Measurements from ENCODE around the gene TMEM116. TPM values are rescaled to one million over a fixed set of nuclear protein-coding genes. Genes with fewer than 3 reads are reported as not detected.
"Not testable (repeated sequence)": the region's sequence is repeated elsewhere in the genome, so short reads cannot be mapped to it uniquely, and the experiment has no call there.

Gene TMEM116
- total and polyA plus RNA-seq, 5 donors: 9.3 to 24.1 (median 17.1) TPM

GRCh38 chr12:111975161-111975931, 37.6 kb downstream of the TMEM116 start:
- no peak overlapping the region for H3K4me3 ChIP-seq (ENCODE audit: low read length)
- H3K27ac ChIP-seq (ENCODE audit: low read length): no peak overlapping the region
- H3K4me1 ChIP-seq (ENCODE audit: control insufficient read depth, insufficient read depth, low read length): no peaks in the 10 kb centered on the region
- H3K9me3 ChIP-seq (ENCODE audit: control insufficient read depth, low read length): no peaks in the 10 kb centered on the region
- no peaks in the 10 kb centered on the region for H3K27me3 ChIP-seq (ENCODE audit: control insufficient read depth, insufficient read depth)
- intact Hi-C loops (cut with DNase I): no loop called here
- DNase-seq (no peak), ATAC-seq (no peak)
- WGBS: 81% methylated on average over 5 of the region's 5 CpGs

GRCh38 chr12:111971800-111972199, 41.2 kb downstream of the TMEM116 start:
- Histone ChIP-seq H3K4me3 (ENCODE audit: low read length) (no peak overlapping the region), H3K27ac (ENCODE audit: low read length) (no peak overlapping the region), H3K9me3 (ENCODE audit: control insufficient read depth, low read length) (no peaks in the 10 kb centered on the region), H3K27me3 (ENCODE audit: control insufficient read depth, insufficient read depth) (no peaks in the 10 kb centered on the region), H3K4me1 (ENCODE audit: control insufficient read depth, insufficient read depth, low read length) (no peaks in the 10 kb centered on the region)
- no peak for ATAC-seq
- DNase-seq: no peak
- intact Hi-C loops (cut with DNase I): no loop called here

GRCh38 chr12:111964935-111965334, 48.0 kb downstream of the TMEM116 start:
- intact Hi-C loops (cut with DNase I): no loop called here
- Histone ChIP-seq H3K9me3 (ENCODE audit: control insufficient read depth, low read length) (no peaks in the 10 kb centered on the region), H3K27me3 (ENCODE audit: control insufficient read depth, insufficient read depth) (no peaks in the 10 kb centered on the region), H3K4me3 (ENCODE audit: low read length) (no peak overlapping the region), H3K4me1 (ENCODE audit: control insufficient read depth, insufficient read depth, low read length) (no peaks in the 10 kb centered on the region), H3K27ac (ENCODE audit: low read length) (no peak overlapping the region)
- ATAC-seq (no peak), DNase-seq (no peak)
- WGBS: 97% methylated on average over 1 of the region's 1 CpG

- H3K4me3 ChIP-seq (ENCODE audit: low read length); H3K27me3 ChIP-seq (ENCODE audit: control insufficient read depth, insufficient read depth); H3K27ac ChIP-seq (ENCODE audit: low read length); H3K4me1 ChIP-seq (ENCODE audit: control insufficient read depth, insufficient read depth, low read length); H3K9me3 ChIP-seq (ENCODE audit: control insufficient read depth, low read length); intact Hi-C loops (cut with DNase I); DNase-seq; ATAC-seq: not testable (repeated sequence)
- WGBS: 93% methylated on average over 2 of the region's 2 CpGs
These were observed 53.4 kb downstream of the TMEM116 start for GRCh38 chr12:111959518-111959917.

DNA sequence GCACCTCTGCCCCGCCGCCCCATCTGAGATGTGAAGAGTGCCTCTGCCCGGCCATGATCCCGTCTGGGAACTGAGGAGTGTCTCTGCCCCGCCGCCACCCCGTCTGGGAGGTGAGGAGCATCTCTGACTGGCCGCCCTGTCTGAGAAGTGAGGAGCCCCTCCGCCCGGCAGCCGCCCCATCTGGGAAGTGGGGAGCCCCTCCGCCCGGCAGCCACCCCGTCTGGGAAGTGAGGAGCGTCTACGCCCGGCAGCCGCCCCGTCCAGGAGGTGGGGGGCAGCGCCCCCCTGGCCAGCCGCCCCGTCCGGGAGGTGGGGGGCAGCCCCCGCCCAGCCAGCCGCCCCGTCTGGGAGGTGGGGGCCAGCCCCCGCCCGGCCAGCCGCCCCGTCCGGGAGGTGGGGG, 55.7 kb downstream of the TMEM116 start:
- peak in 1 of 3 donors; percentile 64 for DNase-seq
- H3K4me1 ChIP-seq (ENCODE audit: control insufficient read depth, insufficient read depth, low read length); intact Hi-C loops (cut with DNase I); ATAC-seq; H3K9me3 ChIP-seq (ENCODE audit: control insufficient read depth, low read length); H3K27ac ChIP-seq (ENCODE audit: low read length); H3K4me3 ChIP-seq (ENCODE audit: low read length); H3K27me3 ChIP-seq (ENCODE audit: control insufficient read depth, insufficient read depth): not testable (repeated sequence)
- WGBS: 98% methylated on average over 31 of the region's 31 CpGs

DNA sequence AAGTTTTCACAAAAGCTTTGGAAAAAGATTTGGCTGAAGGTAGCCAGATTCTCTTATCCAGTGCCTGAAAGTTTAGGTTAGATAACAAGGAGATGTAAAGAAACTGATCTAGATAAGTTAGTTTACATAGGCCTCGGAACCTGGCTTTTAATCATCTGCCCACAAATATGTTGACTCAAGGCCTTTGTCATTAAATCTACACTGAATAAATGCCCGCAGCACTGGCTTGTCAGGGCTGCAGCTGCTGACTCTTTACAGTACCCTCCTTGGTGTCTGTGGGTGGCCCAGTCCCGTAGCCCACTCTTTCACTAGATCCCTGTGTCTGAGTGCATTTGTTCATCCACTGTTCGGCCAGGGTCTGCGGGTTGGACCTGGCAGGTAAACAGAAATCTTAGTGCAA, 58.0 kb downstream of the TMEM116 start:
- DNase-seq (no peak), ATAC-seq (no peak)
- intact Hi-C loops (cut with DNase I): no loop called here
- H3K9me3 ChIP-seq (ENCODE audit: control insufficient read depth, low read length): no peaks in the 10 kb centered on the region
- no peaks in the 10 kb centered on the region for H3K27me3 ChIP-seq (ENCODE audit: control insufficient read depth, insufficient read depth)
- no peak overlapping the region for H3K4me3 ChIP-seq (ENCODE audit: low read length)
- no peaks in the 10 kb centered on the region for H3K4me1 ChIP-seq (ENCODE audit: control insufficient read depth, insufficient read depth, low read length)
- WGBS: 90% methylated on average over 5 of the region's 5 CpGs
- H3K27ac ChIP-seq (ENCODE audit: low read length): no peak overlapping the region

DNA sequence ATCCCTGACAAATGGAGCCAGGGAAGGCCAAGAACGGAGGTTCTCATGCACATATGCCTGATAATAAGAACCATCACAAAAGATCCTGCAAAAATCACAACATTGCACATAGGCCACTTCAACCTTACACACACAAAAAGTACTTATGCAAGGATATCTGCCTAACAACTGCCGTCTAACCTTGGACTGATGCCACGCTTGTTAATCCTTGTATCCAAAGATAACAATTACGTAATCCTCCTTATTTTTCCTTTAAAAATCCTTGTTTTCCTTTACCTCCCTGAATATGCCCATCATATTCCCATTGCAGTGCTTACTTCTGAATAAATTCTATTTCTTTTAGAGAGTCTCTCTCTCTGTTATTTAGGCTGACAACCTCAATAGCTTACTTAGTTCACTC, 59.5 kb downstream of the TMEM116 start:
- Histone ChIP-seq H3K27ac (ENCODE audit: low read length) (no peak overlapping the region), H3K4me3 (ENCODE audit: low read length) (no peak overlapping the region), H3K27me3 (ENCODE audit: control insufficient read depth, insufficient read depth) (no peaks in the 10 kb centered on the region), H3K4me1 (ENCODE audit: control insufficient read depth, insufficient read depth, low read length) (no peaks in the 10 kb centered on the region), H3K9me3 (ENCODE audit: control insufficient read depth, low read length) (no peaks in the 10 kb centered on the region)
- WGBS: 44% methylated on average over 4 of the region's 4 CpGs
- intact Hi-C loops (cut with DNase I): no loop called here
- DNase-seq (peak in 1 of 3 donors; percentile 22), ATAC-seq (peak in 1 of 2 donors; percentile 32)

- H3K27ac ChIP-seq (ENCODE audit: low read length); DNase-seq; H3K9me3 ChIP-seq (ENCODE audit: control insufficient read depth, low read length); H3K4me3 ChIP-seq (ENCODE audit: low read length); ATAC-seq; H3K27me3 ChIP-seq (ENCODE audit: control insufficient read depth, insufficient read depth); intact Hi-C loops (cut with DNase I); H3K4me1 ChIP-seq (ENCODE audit: control insufficient read depth, insufficient read depth, low read length): not testable (repeated sequence)
- WGBS: 93% methylated on average over 4 of the region's 4 CpGs
These were observed 60.7 kb downstream of the TMEM116 start for GRCh38 chr12:111952084-111952787.

- ATAC-seq; intact Hi-C loops (cut with DNase I); H3K4me3 ChIP-seq (ENCODE audit: low read length); DNase-seq; H3K4me1 ChIP-seq (ENCODE audit: control insufficient read depth, insufficient read depth, low read length); H3K27me3 ChIP-seq (ENCODE audit: control insufficient read depth, insufficient read depth); H3K9me3 ChIP-seq (ENCODE audit: control insufficient read depth, low read length); H3K27ac ChIP-seq (ENCODE audit: low read length): not testable (repeated sequence)
- WGBS: 84% methylated on average over 3 of the region's 3 CpGs
These were observed 61.8 kb downstream of the TMEM116 start for GRCh38 chr12:111950961-111951676.

DNA sequence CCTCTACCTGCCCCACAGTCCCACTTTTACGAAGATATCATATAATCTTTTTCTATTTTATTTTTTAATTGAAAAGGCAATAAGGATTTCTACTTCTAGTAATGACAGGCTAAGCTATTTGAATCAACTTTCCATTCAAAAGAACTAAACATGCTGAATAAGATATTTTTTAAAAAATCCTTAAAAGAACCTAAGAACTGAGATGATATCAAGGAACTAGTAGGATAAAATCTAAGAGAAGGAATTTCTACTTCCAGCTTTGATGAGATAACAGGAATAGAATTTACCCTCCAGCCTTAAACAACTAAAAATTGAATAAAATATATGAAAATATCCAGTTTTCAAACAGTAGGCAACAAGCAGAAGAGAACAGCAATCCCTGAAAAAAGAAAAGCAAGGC, 69.0 kb downstream of the TMEM116 start:
- Histone ChIP-seq H3K4me1 (ENCODE audit: control insufficient read depth, insufficient read depth, low read length) (no peaks in the 10 kb centered on the region), H3K9me3 (ENCODE audit: control insufficient read depth, low read length) (no peaks in the 10 kb centered on the region), H3K4me3 (ENCODE audit: low read length) (no peak overlapping the region), H3K27ac (ENCODE audit: low read length) (no peak overlapping the region), H3K27me3 (ENCODE audit: control insufficient read depth, insufficient read depth) (no peaks in the 10 kb centered on the region)
- DNase-seq (no peak), ATAC-seq (no peak)
- 96% methylated on average over 1 of the region's 1 CpG for WGBS
- intact Hi-C loops (cut with DNase I): loop anchor here in 2 of 4 donors (10.0 kb wide), 2 partner anchors 71 to 151 kb away; partner anchors contain the start of genes ERP29 (in 2 of the 2) and TMEM116 (in 2 of the 2)

DNA sequence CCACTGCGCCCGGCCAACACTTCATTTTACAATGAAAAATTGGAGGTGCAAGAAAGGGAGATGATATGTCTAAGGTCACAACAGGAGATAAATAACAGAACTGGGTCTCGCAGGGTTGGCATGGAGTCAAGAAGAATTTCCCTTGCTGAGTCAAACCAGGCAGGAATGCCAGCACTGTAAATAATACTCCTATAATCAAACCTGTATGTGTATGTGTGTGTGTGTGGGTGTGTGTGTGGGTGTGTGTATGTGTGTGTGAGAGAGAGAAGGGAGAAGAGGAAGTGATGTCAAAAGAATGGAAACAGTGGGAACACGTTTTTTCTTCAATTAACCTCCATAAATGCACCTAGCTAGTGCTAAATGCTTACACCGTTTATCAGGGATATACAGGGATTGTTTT, 70.4 kb downstream of the TMEM116 start:
- Histone ChIP-seq H3K4me3 (ENCODE audit: low read length) (no peak overlapping the region), H3K27me3 (ENCODE audit: control insufficient read depth, insufficient read depth) (no peaks in the 10 kb centered on the region), H3K4me1 (ENCODE audit: control insufficient read depth, insufficient read depth, low read length) (no peaks in the 10 kb centered on the region), H3K27ac (ENCODE audit: low read length) (no peak overlapping the region), H3K9me3 (ENCODE audit: control insufficient read depth, low read length) (no peaks in the 10 kb centered on the region)
- 58% methylated on average over 5 of the region's 5 CpGs for WGBS
- ATAC-seq (no peak), DNase-seq (no peak)
- intact Hi-C loops (cut with DNase I): loop anchor here in 2 of 4 donors (10.0 kb wide), 2 partner anchors 72 to 152 kb away; partner anchors contain the start of genes ERP29 (in 2 of the 2) and TMEM116 (in 2 of the 2)

Measured in right cardiac atrium (tissue), 5 donors.